HepG2 (cell line): Measurements from ENCODE around the gene SPTBN4. TPM values are rescaled to one million over a fixed set of nuclear protein-coding genes. Genes with fewer than 3 reads are reported as not detected.
A peak's percentile ranks its signal among the peaks of the same experiment; 100 is the strongest.
"Not testable (repeated sequence)": the region's sequence is repeated elsewhere in the genome, so short reads cannot be mapped to it uniquely, and the experiment has no call there.

Experiments
- ATAC-seq: fragments of 200-7000 bp; cut with Tn5 transposase; 3 replicates; pipeline ENCODE4 v1.9.1; 2020; ENCODE audit warnings: mild to moderate bottlenecking, moderate library complexity
- BruUV-seq: library from RNA; stranded (reverse); fragments of 400-500 nt; replicated peaks from 2 replicates; lab custom pipeline; 2021; lab: Mats Ljungman, UMichigan
- CTCF ChIA-PET: fragments of 300-600 bp; formaldehyde crosslinking; extraction: SDS; loops from one replicate; lab custom pipeline; 2021; ENCODE audit warnings: low total read pairs, inconsistent platforms, low intra/inter-chr PET ratio; lab: Yijun Ruan, JAX
- POLR2A ChIA-PET: fragments of 350-600 bp; sonication (Branson Sonifier 250); formaldehyde crosslinking; loops from one replicate; lab custom pipeline; 2020; ENCODE audit warnings: antibody characterized with exemption, inconsistent platforms; lab: Yijun Ruan, JAX
- DNase-seq: peaks from one replicate; pipeline ENCODE4 v3.0.0-alpha.2; 2015; ENCODE audit warnings: low spot score
- FAIRE-seq: peaks from 3 replicates; lab custom pipeline; 2011; peaks lifted over from hg19 to GRCh38; lab: Jason Lieb, UNC
- H2AFZ ChIP-seq: one replicate; pipeline ENCODE4 v1.6.1; 2011; ENCODE audit warnings: low read length, inconsistent platforms
- H3K27ac ChIP-seq: fragments of 300-600 bp; 3 replicates; pipeline ENCODE4 v1.8.0; 2011; ENCODE audit warnings: mixed run types, mild to moderate bottlenecking, mixed read lengths, low read length, inconsistent platforms; ENCODE audit not compliant: insufficient read depth; ENCODE audit errors: extremely low read length
- H3K27me3 ChIP-seq, 2 experiments: fragments of 200-600 bp in 1 of 2; 2 replicates in 1 of 2; 3 replicates in 1 of 2; pipeline versions ENCODE4 v1.6.0 to v1.8.0; 2011; ENCODE audit warnings: low read length in 2 of 2, mild to moderate bottlenecking in 2 of 2, moderate library complexity in 2 of 2, inconsistent platforms in 1 of 2; ENCODE audit not compliant: insufficient read depth in 2 of 2, control insufficient read depth in 1 of 2
- H3K36me3 ChIP-seq, 2 experiments: fragments of 200-600 bp in 1 of 2; replicated peaks in 1 of 2; 2 replicates in 1 of 2; 3 replicates in 1 of 2; pipeline versions ENCODE4 v1.5.1 to v1.8.0; 2011; ENCODE audit warnings: low read length in 2 of 2, inconsistent platforms in 1 of 2; ENCODE audit not compliant: insufficient read depth in 2 of 2, control insufficient read depth in 1 of 2
- H3K4me1 ChIP-seq: 2 replicates; pipeline ENCODE4 v1.5.1; 2012; ENCODE audit warnings: low read length, inconsistent platforms; ENCODE audit not compliant: insufficient read depth
- H3K4me2 ChIP-seq: 2 replicates; pipeline ENCODE4 v1.6.0; 2011; ENCODE audit warnings: low read depth, low read length, inconsistent platforms
- H3K4me3 ChIP-seq, 3 experiments: fragments of 200-600 bp in 1 of 3; sonication (generic), shearing (Covaris generic) in 1 of 3; replicated peaks in 1 of 3; 2 replicates each; pipeline ENCODE4 v1.5.1; 2011 to 2016; ENCODE audit warnings: low read length in 3 of 3, inconsistent platforms in 2 of 3, low read depth in 2 of 3, mild to moderate bottlenecking in 2 of 3, control low read depth in 1 of 3, mixed read lengths in 1 of 3; ENCODE audit not compliant: insufficient read depth in 1 of 3
- H3K79me2 ChIP-seq: one replicate; pipeline ENCODE4 v1.6.1; 2011; ENCODE audit warnings: low read length, inconsistent platforms; ENCODE audit not compliant: insufficient read depth
- H3K9ac ChIP-seq: 2 replicates; pipeline ENCODE4 v1.6.0; 2011; ENCODE audit warnings: mild to moderate bottlenecking, low read depth, low read length, inconsistent platforms; ENCODE audit not compliant: insufficient read depth
- H3K9me3 ChIP-seq: 2 replicates; pipeline ENCODE4 v1.5.1; 2012; ENCODE audit warnings: mild to moderate bottlenecking, low read length
- H4K20me1 ChIP-seq: 2 replicates; pipeline ENCODE4 v1.6.0; 2011; ENCODE audit warnings: inconsistent platforms, mild to moderate bottlenecking, low read length, moderate library complexity; ENCODE audit not compliant: insufficient read depth
- ATF7 ChIP-seq, 2 experiments: fragments of 450-650 bp in 1 of 2; sonication (generic) in 1 of 2; formaldehyde crosslinking in 1 of 2; IDR thresholded peaks; 2 replicates each; pipeline versions ENCODE4 v1.4.0 to v1.6.1; 2016 to 2020; ENCODE audit warnings: antibody characterized with exemption in 1 of 2, mild to moderate bottlenecking in 1 of 2, missing genetic modification reagents in 1 of 2
- CCDC6 ChIP-seq: sonication (generic); formaldehyde crosslinking; IDR thresholded peaks from 2 replicates; pipeline ENCODE4 v1.8.1; 2022; ENCODE audit warnings: mild to moderate bottlenecking, missing genetic modification reagents, moderate library complexity
- GTF2F1 ChIP-seq: fragments of 150-350 bp; IDR thresholded peaks from 2 replicates; pipeline ENCODE4 v1.6.1; 2014; ENCODE audit warnings: low read length
- MLLT10 ChIP-seq: sonication (generic); formaldehyde crosslinking; IDR thresholded peaks from 2 replicates; pipeline ENCODE4 v1.4.0; 2020; ENCODE audit warnings: missing genetic modification reagents
- NCOR1 ChIP-seq: fragments of 200-600 bp; sonication (generic); IDR thresholded peaks from 2 replicates; pipeline ENCODE4 v1.7.0; 2017; ENCODE audit warnings: antibody characterized with exemption, low read length, borderline replicate concordance
- PHF5A ChIP-seq: IDR thresholded peaks from one replicate; pipeline ENCODE4 v1.6.1; 2018; ENCODE audit warnings: low read depth, missing genetic modification reagents; ENCODE audit not compliant: unreplicated experiment
- XBP1 ChIP-seq: sonication (generic); formaldehyde crosslinking; IDR thresholded peaks from 2 replicates; pipeline ENCODE4 v1.5.0; 2020; ENCODE audit warnings: missing genetic modification reagents
- ZNF282 ChIP-seq: fragments of 450-650 bp; IDR thresholded peaks from 2 replicates; pipeline ENCODE4 v1.6.1; 2018; ENCODE audit not compliant: partially characterized antibody
- ZNF691 ChIP-seq: sonication (generic); formaldehyde crosslinking; IDR thresholded peaks from 2 replicates; pipeline ENCODE4 v1.4.0; 2020; ENCODE audit warnings: missing genetic modification reagents, low read depth, mild to moderate bottlenecking, borderline replicate concordance
- ZNF709 ChIP-seq: sonication (generic); formaldehyde crosslinking; IDR thresholded peaks from 2 replicates; pipeline ENCODE4 v1.5.0; 2020; ENCODE audit warnings: mild to moderate bottlenecking, missing genetic modification reagents
- WGBS: methylation state at CpG from one replicate; pipeline ENCODE4 v1.1.6; 2017; ENCODE audit warnings: low lambda C conversion rate; 5-methylcytosine and 5-hydroxymethylcytosine counted together
- in situ Hi-C: cut with HindIII; loops from 2 replicates; pipeline ENCODE4 v1.10.0; 2017; ENCODE audit warnings: low pct_unique_long_range_greater_than_20kb; ENCODE audit not compliant: extremely low pct_ligation_motif_present
- intact Hi-C: fragments of 100-400 bp; cut with micrococcal nuclease; formaldehyde crosslinking; loops from one replicate; pipeline ENCODE4 v1.10.0; 2022; ENCODE audit not compliant: unreplicated experiment
- polyA plus RNA-seq, 8 experiments: library from polyadenylated mRNA; depleted of rRNA in 3 of 8; stranded (reverse) in 7 of 8; unstranded in 1 of 8; fragments of >200 nt; fragmentation: Illumina TruSeq in 4 of 8; extraction: Trizol in 4 of 8; gene quantifications; 2 replicates each; pipeline versions ENCODE4 v1.2.1 to v1.2.3, GENCODE V29; 2011 to 2016; ENCODE audit warnings: low read depth in 4 of 8, missing spikeins in 1 of 8, mixed read lengths in 1 of 8; ENCODE audit not compliant: insufficient read depth in 1 of 8
- total RNA-seq, 5 experiments: library from RNA; depleted of rRNA; stranded (reverse); fragments of >200 nt; fragmentation: Illumina TruSeq; extraction: Trizol; gene quantifications; 2 replicates each; pipeline ENCODE4 v1.2.3, GENCODE V29; 2016; ENCODE audit warnings: low read depth in 1 of 5
- TF ChIP-seq, protein P1 (sequence below): sonication (generic); formaldehyde crosslinking; IDR thresholded peaks from 2 replicates; pipeline ENCODE4 v1.4.0; 2020; ENCODE audit warnings: mild to moderate bottlenecking, missing genetic modification reagents, borderline replicate concordance

The SPTBN4 gene
- total and polyA plus RNA-seq, 2 of the 13 experiments (the other 11 are each of a cell fraction or from before 2014, with no cell fraction given): 0.11 TPM

- H2AFZ ChIP-seq; H3K9me3 ChIP-seq; FAIRE-seq; H3K9ac ChIP-seq; H3K36me3 ChIP-seq; BruUV-seq; H3K27me3 ChIP-seq; H3K4me1 ChIP-seq; H3K4me3 ChIP-seq; H4K20me1 ChIP-seq; H3K79me2 ChIP-seq; DNase-seq; intact Hi-C loops; ATAC-seq; in situ Hi-C loops; CTCF ChIA-PET; H3K4me2 ChIP-seq; POLR2A ChIA-PET; H3K27ac ChIP-seq; TF ChIP-seq ATF7 (CRISPR knock-in tag; IDR thresholded peaks at IDR 0.05): not testable (repeated sequence)
- TF ChIP-seq ATF7 (IDR thresholded peaks at IDR 0.05): peak; percentile 79
- 33% methylated on average over 8 of the region's 8 CpGs for WGBS
Observed at GRCh38 chr19:40500678-40501530, 34.1 kb downstream of the SPTBN4 start.

DNA sequence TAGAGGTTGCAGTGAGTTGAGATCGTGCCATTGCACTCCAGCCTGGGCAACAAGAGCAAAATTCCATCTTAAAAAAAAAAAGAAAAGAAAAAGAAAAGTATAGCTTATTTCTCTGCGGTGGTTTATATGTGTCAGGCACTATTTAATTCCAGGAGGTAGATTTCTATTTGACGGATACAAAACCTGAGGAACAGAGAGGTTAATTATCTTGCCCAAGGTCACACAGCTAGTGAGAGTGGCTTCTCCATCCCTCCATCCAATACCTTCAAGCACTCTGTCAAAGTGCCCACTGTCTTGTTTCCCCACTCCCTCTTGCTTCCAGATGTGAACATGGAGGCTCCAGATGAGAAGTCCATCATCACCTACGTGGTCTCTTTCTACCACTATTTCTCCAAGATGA lies 34.8 kb downstream of the SPTBN4 start:
- ATAC-seq (no peak), FAIRE-seq (no peak), DNase-seq (no peak)
- ChIA-PET CTCF (no interaction called here), POLR2A (no interaction called here)
- intact Hi-C loops: no loop called here
- Histone ChIP-seq H3K9me3 (no peaks in the 10 kb centered on the region), H3K9ac (no peak overlapping the region), H3K79me2 (no peaks in the 10 kb centered on the region), H3K4me3 (no peak overlapping the region), H3K36me3 (no peaks in the 10 kb centered on the region), H4K20me1 (no peaks in the 10 kb centered on the region; the same call in 1 of the 2 replicates), H3K27me3 (peaks cover 2 to 8% of the 10 kb centered on the region in 2 experiments; a peak in 2 of 5 replicates), H3K27ac (no peak overlapping the region), H3K4me2 (no peak overlapping the region), H3K4me1 (no peaks in the 10 kb centered on the region), H2AFZ (no peak overlapping the region)
- in situ Hi-C loops: no loop called here
- no TSS peak for BruUV-seq
- 57% methylated on average over 4 of the region's 4 CpGs for WGBS
- no peak for TF ChIP-seq ZNF691 (CRISPR knock-in tag)
- no peak for TF ChIP-seq XBP1
- TF ChIP-seq, protein P1, sequence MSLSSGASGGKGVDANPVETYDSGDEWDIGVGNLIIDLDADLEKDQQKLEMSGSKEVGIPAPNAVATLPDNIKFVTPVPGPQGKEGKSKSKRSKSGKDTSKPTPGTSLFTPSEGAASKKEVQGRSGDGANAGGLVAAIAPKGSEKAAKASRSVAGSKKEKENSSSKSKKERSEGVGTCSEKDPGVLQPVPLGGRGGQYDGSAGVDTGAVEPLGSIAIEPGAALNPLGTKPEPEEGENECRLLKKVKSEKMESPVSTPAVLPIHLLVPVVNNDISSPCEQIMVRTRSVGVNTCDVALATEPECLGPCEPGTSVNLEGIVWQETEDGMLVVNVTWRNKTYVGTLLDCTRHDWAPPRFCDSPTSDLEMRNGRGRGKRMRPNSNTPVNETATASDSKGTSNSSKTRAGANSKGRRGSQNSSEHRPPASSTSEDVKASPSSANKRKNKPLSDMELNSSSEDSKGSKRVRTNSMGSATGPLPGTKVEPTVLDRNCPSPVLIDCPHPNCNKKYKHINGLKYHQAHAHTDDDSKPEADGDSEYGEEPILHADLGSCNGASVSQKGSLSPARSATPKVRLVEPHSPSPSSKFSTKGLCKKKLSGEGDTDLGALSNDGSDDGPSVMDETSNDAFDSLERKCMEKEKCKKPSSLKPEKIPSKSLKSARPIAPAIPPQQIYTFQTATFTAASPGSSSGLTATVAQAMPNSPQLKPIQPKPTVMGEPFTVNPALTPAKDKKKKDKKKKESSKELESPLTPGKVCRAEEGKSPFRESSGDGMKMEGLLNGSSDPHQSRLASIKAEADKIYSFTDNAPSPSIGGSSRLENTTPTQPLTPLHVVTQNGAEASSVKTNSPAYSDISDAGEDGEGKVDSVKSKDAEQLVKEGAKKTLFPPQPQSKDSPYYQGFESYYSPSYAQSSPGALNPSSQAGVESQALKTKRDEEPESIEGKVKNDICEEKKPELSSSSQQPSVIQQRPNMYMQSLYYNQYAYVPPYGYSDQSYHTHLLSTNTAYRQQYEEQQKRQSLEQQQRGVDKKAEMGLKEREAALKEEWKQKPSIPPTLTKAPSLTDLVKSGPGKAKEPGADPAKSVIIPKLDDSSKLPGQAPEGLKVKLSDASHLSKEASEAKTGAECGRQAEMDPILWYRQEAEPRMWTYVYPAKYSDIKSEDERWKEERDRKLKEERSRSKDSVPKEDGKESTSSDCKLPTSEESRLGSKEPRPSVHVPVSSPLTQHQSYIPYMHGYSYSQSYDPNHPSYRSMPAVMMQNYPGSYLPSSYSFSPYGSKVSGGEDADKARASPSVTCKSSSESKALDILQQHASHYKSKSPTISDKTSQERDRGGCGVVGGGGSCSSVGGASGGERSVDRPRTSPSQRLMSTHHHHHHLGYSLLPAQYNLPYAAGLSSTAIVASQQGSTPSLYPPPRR (CRISPR knock-in tag): no peak
- TF ChIP-seq ZNF282: no peak
- TF ChIP-seq PHF5A: no peak
- no peak for TF ChIP-seq MLLT10 (CRISPR knock-in tag)
- TF ChIP-seq CCDC6: no peak
- no peak for TF ChIP-seq ZNF709
- no peak for TF ChIP-seq GTF2F1
- TF ChIP-seq NCOR1: no peak
